ENCODE measurements around the gene HSBP1. TPM values are rescaled to one million over a fixed set of nuclear protein-coding genes. Genes with fewer than 3 reads are reported as not detected.
A peak's percentile ranks its signal among the peaks of the same experiment; 100 is the strongest.

HSBP1 gene
- total RNA-seq, 2 donors from 2014 or later = 17.4 to 18.7 TPM

DNA sequence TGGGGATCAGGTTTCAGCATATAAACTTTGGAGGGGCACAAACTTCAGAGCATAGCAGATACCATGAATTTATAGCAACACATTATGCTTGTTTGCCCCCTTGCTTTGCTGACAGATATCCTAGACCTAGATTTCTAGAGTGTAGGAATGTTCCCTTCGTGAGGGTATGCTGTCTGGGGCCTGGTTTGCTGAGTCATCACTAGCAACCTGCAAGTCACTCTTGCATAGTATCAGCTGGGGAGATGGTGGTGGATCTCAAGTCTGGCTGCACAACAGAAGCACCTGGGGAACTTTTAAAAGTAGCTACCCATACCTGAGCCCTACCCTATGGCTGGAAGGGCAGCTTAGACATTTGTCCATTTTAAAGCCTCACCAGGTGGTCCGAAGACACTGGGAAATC lies 22.3 kb upstream of the HSBP1 start:
- TF ChIP-seq POLR2A (IDR thresholded peaks at IDR 0.05) (no peak), CTCF (IDR thresholded peaks at IDR 0.05) (no peak), POLR2AphosphoS5 (IDR thresholded peaks at IDR 0.05) (no peak)
- no peaks in the 10 kb centered on the region for H3K4me1 ChIP-seq (replicated peaks)
- WGBS = 93% methylated on average over 2 of the region's 2 CpGs
- no peak overlapping the region for H3K27ac ChIP-seq
- H3K36me3 ChIP-seq = no peaks in the 10 kb centered on the region
- no peak overlapping the region for H3K4me3 ChIP-seq
- intact Hi-C loops (cut with DNase I) = no loop called here
- no peaks in the 10 kb centered on the region for H3K9me3 ChIP-seq
- DNase-seq (ENCODE audit: low spot score) = no peak
- H3K27me3 ChIP-seq (replicated peaks; ENCODE audit: insufficient read depth) = no peaks in the 10 kb centered on the region

DNA sequence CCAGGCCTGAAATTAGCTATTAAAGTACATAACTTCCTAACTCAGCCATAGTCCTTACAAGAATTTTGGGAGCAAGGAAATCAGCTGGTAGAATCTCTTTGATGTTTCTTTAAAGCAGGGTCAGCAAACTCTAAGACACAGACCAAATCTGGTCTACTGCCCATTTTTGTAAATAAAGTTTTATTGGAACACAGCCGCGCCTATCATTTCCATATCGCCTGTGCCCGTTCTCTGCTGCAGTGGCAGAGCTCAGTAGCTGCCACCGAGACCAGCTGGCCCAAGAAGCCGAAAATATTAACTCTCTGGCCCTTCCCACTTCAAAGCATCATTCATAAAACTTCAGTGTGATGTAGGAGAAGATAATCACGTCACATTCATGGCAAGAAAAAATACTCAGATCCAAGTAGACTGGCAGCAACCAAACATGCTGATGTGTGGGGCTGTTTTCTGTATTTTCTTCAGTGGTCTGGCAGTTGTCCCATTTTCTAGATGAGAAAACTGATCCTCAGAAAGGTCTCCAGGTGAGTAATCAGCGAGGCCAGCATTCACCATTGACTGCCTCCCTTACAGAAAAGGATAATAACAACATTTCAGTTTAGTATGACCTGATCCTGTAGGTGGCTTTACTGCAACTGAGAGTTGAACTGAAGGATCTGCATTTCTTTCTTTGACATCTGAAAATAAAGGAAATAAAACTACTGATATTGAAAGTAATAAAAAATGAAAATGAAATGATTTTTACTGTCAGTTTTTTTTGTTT lies 18.0 kb upstream of the HSBP1 start:
- Histone ChIP-seq H3K27ac (no peak overlapping the region), H3K4me3 (no peak overlapping the region), H3K36me3 (no peaks in the 10 kb centered on the region), H3K27me3 (replicated peaks; ENCODE audit: insufficient read depth) (no peaks in the 10 kb centered on the region), H3K9me3 (no peaks in the 10 kb centered on the region), H3K4me1 (replicated peaks) (no peaks in the 10 kb centered on the region)
- intact Hi-C loops (cut with DNase I) = no loop called here
- TF ChIP-seq POLR2AphosphoS5 (IDR thresholded peaks at IDR 0.05) = no peak
- TF ChIP-seq CTCF (IDR thresholded peaks at IDR 0.05) = no peak
- TF ChIP-seq POLR2A (IDR thresholded peaks at IDR 0.05) = no peak
- 86% methylated on average over 8 of the region's 8 CpGs for WGBS
- DNase-seq (ENCODE audit: low spot score) = no peak

GRCh38 chr16:83791916-83792315 lies 15.9 kb upstream of the HSBP1 start:
- TF ChIP-seq POLR2A (IDR thresholded peaks at IDR 0.05) = no peak
- no peak for TF ChIP-seq POLR2AphosphoS5 (IDR thresholded peaks at IDR 0.05)
- no peak for TF ChIP-seq CTCF (IDR thresholded peaks at IDR 0.05)
- 97% methylated on average over 10 of the region's 10 CpGs for WGBS
- Histone ChIP-seq H3K4me1 (replicated peaks) (no peaks in the 10 kb centered on the region), H3K4me3 (no peak overlapping the region), H3K36me3 (no peaks in the 10 kb centered on the region), H3K9me3 (no peaks in the 10 kb centered on the region), H3K27ac (no peak overlapping the region), H3K27me3 (replicated peaks; ENCODE audit: insufficient read depth) (no peaks in the 10 kb centered on the region)
- intact Hi-C loops (cut with DNase I) = no loop called here
- no peak for DNase-seq (ENCODE audit: low spot score)

- no peak overlapping the region for H3K27ac ChIP-seq
- H3K9me3 ChIP-seq = no peaks in the 10 kb centered on the region
- H3K27me3 ChIP-seq (replicated peaks; ENCODE audit: insufficient read depth) = no peaks in the 10 kb centered on the region
- intact Hi-C loops (cut with DNase I) = no loop called here
- no peak overlapping the region for H3K4me3 ChIP-seq
- no peaks in the 10 kb centered on the region for H3K36me3 ChIP-seq
- DNase-seq (ENCODE audit: low spot score) = no peak
- H3K4me1 ChIP-seq (replicated peaks) = no peaks in the 10 kb centered on the region
- TF ChIP-seq CTCF (IDR thresholded peaks at IDR 0.05) (no peak), POLR2A (IDR thresholded peaks at IDR 0.05) (no peak), POLR2AphosphoS5 (IDR thresholded peaks at IDR 0.05) (no peak)
- WGBS = 85% methylated on average over 2 of the region's 2 CpGs
Observed at GRCh38 chr16:83792391-83792790, 15.4 kb upstream of the HSBP1 start.

GRCh38 chr16:83793179-83793578 lies 14.6 kb upstream of the HSBP1 start:
- WGBS = 13% methylated on average over 9 of the region's 9 CpGs
- no peak overlapping the region for H3K4me3 ChIP-seq
- DNase-seq (ENCODE audit: low spot score) = peak; percentile 46

More at GRCh38 chr16:83793179-83793578, 14.6 kb upstream of the HSBP1 start:
- intact Hi-C loops (cut with DNase I) = no loop called here
- H3K36me3 ChIP-seq = no peaks in the 10 kb centered on the region
- no peaks in the 10 kb centered on the region for H3K4me1 ChIP-seq (replicated peaks)
- H3K9me3 ChIP-seq = no peaks in the 10 kb centered on the region
- no peaks in the 10 kb centered on the region for H3K27me3 ChIP-seq (replicated peaks; ENCODE audit: insufficient read depth)
- H3K27ac ChIP-seq = no peak overlapping the region
- TF ChIP-seq CTCF (IDR thresholded peaks at IDR 0.05) = peak in 1 of 4 experiments; percentile 5
- TF ChIP-seq POLR2A (IDR thresholded peaks at IDR 0.05) = no peak
- peak; percentile 37 for TF ChIP-seq POLR2AphosphoS5 (IDR thresholded peaks at IDR 0.05)
